Right lobe of liver (tissue), 4 donors: Measurements from ENCODE around the gene TRPM3.

Experiments used
- CTCF ChIP-seq, 4 donors: fragments of 200-600 bp in 3 of 4; fragments of 450-650 bp in 1 of 4; IDR thresholded peaks; one replicate each; pipeline versions ENCODE4 v1.5.1 to v1.8.0; 2016 to 2022; ENCODE audit warnings: antibody characterized with exemption in 4 of 4, mild to moderate bottlenecking in 2 of 4
- POLR2A ChIP-seq: fragments of 450-650 bp; IDR thresholded peaks from one replicate; pipeline ENCODE4 v1.6.1; 2017; ENCODE audit warnings: antibody characterized with exemption, mild to moderate bottlenecking
- donor health status: DM: no; HTN: no; CAD: no.
- donor health status: DM: no; HTN: no; CAD: no.
- donor health status: DM: no; HTN: yes; CAD: no.

DNA sequence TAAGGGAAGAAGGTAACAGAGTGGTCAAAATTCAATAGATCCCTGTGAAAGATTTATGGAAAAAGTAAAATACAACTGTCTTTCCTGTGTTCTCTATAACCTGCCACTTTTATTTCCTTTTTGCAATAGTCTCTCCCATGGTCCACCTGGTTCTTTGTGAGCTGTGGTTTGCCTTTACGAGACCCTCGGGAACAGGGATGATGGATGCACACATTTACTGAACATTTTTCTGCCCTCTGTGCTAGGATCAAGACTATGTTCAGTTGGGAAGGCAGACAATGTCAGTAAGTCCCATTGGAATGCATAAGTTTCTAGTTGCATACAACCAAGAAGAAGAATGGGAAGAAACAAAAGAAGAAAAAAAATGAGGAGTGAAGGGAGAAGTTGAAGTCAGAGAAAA, 281.2 kb downstream of the TRPM3 start:
- TF ChIP-seq POLR2A (no peak), CTCF (IDR thresholded peaks at IDR 0.05) (no peak)
